Posterior vena cava (tissue), 2 donors: ENCODE measurements around the gene BCAS1. TPM values are rescaled to one million over a fixed set of nuclear protein-coding genes. Genes with fewer than 3 reads are reported as not detected.
A peak's percentile ranks its signal among the peaks of the same experiment; 100 is the strongest.

Experiments used
- DNase-seq: peaks from one replicate; pipeline ENCODE4 v3.0.0-alpha.2; 2020; ENCODE audit warnings: low spot score
- intact Hi-C, 2 donors: fragments of 100-400 bp; cut with DNase I; formaldehyde crosslinking; loops; one replicate each; pipeline versions ENCODE4 v1.14.1 to v1.14.2; 2022 to 2023
- total RNA-seq, 2 donors: library from RNA; stranded (reverse); fragmentation: NEBNext Ultra II Directional; extraction: Animal tissue kit (Norgen Biotek cat#: 25700); gene quantifications; one replicate each; pipeline ENCODE4 v1.2.1, GENCODE V29; 2021
- donor health status: DM: yes; HTN: yes; CAD: no.
- donor health status: DM: yes; HTN: yes; CAD: no.

Gene BCAS1
- total RNA-seq, 2 donors from 2014 or later: 0.86 to 1.8 TPM

DNA sequence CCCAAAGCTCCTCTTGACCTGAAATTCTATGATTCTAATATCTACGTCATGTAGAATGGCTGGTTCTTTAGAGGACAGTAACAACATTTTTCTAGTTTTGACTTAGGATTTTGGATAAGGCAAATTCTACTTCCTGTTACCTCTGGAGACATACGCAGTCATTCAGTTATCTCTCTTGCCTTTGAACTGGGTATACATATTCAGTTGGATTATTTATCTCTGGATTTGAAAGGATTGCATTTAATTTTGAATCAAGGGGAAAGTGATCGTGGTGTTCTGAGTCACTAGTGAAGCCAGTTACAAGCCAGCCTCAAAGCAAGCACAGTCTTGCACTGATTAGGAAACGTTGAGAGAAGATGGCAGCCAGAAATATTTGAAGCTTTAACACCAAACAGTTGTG, 35.3 kb upstream of the BCAS1 start:
- intact Hi-C loops: loop anchor here in 1 of 2 donors (5.0 kb wide), 1 partner anchor 82 kb away; no protein-coding TSS in a partner anchor

DNA sequence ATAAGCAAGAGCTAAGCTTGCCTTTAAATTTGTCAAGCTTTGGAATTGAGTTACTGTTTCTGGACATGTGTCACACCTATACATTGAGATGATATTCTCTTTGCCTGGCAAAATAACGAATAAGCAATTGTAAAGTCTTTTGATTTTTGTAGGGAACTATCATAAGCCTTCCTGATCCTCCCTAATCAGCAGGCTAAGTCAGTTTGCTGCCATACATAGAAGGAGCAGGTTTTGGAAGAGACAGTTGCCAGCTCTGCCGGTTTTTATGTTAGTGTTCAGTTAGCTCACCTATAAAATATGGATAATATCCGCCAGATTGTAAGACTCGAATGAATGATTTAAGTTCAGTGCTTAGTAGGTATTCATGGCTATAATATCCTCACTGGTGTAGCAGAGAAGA, 34.4 kb upstream of the BCAS1 start:
- intact Hi-C loops: loop anchor here in 1 of 2 donors (5.0 kb wide), 1 partner anchor 83 kb away; no protein-coding TSS in a partner anchor
- DNase-seq: no peak

More for the DNA sequence above, 35.3 kb upstream of the BCAS1 start:
- no peak for DNase-seq

DNA sequence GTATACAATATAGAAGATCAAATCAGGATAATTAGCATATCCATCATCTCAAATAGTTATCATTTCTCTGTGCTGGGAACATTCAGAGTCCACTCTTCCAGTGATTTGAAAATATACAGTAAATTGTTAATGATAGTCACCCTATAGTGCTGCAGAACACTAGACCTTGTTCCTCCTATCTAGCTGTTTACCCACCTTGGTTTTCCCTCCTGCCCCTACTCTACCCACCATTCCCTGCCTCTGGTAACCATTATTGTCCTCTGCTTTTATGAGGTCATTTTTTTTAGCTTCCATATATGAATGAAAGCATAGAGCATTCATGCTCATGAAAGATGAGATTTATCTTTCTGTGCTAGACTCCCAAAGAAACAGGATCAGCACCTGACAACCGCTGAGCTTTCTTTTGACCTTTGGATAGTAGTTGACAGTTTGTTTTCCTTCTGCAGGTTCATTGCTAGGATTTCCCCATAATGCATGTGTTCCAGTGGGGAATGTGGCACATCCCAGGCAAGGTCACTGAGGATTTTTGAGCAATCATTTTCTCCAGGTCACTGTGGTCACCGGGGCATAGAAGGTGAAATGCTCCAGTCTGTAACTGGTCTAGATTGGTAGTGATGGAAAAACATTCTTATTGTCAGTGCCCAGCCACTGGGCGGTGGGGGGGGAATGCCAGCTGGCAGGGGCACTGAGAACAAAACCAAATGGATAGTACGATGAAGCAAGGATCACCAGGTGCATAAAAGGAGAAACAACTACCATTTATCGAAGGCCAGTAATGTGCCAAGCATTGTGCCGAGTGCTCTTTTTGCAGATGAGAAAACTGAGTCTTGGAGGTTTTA, 33.6 kb upstream of the BCAS1 start:
- DNase-seq: no peak
- intact Hi-C loops: no loop called here

DNA sequence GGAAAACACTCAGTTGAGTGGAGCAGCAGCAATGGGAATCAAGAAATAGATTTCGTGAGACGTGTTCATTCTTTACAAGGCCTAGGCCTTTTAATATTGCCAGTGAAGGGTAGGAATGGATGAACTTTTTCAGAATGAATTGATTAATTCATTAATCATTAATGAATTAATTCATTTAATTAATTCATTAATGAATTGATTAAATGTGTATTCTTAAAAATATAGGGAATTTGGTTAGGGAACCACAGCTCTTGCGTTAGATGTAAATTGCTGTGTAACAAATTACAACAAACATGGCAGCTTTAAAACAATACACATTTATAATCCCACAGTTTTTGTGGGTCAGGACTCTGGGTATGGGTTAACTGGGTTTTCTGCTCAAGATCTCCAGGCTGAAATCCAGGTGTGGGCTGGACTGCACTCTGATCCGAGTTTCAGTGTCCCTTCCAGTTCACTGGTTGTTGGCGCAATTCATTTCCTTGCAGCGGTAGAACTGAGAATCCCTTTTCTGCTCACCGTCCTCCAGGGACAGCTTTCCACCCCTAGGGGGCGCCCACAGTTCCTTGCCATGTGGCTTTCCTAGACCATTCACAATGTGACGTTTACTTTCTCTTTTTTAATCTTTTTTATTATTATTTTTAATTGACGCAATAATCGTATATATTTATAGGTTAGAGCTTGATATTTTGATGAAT, 32.8 kb upstream of the BCAS1 start:
- DNase-seq: peak; percentile 92
- intact Hi-C loops: no loop called here

DNA sequence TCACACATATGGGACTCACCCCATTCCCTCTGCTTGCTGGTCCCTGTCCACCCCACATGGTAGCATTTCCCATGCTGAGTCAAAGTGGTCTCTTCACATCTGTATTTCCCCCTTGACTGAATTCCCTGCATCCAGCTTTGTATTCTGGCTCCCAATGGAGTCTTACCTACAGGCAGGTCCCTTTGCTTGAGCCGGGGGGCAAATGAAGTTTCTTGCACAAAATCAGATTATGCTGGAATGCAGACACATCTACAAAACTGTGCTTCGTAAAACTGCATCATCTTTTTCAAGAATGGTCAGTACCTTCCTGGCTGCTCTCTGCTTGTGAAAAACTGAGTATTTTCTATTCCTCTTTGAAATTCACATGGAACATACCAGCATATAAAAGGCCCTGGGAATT, 32.1 kb upstream of the BCAS1 start:
- intact Hi-C loops: no loop called here
- no peak for DNase-seq

DNA sequence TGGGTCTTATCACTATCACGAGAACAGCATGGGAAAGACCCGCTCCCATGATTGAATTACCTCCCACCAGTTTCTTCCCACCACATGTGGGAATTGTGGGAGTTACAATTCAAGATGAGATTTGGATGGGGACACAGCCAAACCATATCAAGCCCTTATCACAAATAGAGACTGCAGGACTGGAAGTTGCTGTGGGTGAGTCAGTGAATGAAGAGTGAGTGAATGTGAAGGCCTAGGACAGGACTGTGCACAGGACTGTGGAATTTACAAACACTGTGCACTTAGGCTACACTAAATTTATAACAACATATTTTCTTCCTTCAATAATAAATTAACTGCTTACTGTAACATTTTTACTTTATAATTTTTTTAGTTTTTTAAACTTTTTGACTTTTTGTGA, 30.2 kb upstream of the BCAS1 start:
- no peak for DNase-seq
- intact Hi-C loops: no loop called here

DNA sequence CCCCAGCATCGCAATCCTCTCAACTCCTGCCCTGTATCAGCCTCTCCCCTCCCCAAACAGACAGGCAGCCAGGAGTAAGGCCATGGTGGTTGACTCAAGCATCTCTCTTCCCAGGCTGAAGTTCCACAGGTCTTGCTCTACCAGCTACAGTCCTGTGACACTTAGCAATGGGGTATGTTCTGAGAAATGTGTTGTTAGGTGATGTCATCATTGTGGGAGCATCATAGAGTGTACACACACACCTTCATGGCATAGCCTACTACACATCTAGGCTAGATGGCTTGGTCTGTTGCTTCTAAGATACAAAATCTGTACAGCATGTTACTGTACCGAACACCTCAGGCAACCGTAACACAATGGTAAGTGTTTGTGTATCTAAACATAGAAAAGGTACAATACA, 29.5 kb upstream of the BCAS1 start:
- intact Hi-C loops: loop anchor here (10.0 kb wide), 2 partner anchors 105 to 545 kb away; partner anchors contain the start of gene PFDN4 (in 2 of the 2)
- DNase-seq: no peak

DNA sequence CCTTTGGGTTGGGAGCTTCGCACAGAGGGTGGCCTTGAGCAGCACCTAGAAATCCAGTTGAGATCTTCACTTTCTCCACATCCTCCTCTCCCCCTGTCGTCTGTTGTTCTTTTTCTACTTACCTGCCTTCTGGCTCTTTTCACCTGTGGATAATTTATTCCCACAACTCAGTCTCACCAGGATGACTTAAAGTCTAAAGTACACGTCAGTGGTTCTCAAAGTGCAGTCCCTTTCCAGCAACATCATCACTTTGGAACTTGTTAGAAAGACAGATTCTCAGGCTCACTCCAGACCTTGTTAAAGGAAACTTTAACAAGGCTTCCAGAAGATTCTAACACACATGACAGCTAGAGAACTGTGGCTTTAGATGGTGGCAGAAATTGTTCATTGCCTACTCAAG, 27.7 kb upstream of the BCAS1 start:
- intact Hi-C loops: loop anchor here (10.0 kb wide), 2 partner anchors 107 to 547 kb away; partner anchors contain the start of gene PFDN4 (in 2 of the 2)
- DNase-seq: no peak

DNA sequence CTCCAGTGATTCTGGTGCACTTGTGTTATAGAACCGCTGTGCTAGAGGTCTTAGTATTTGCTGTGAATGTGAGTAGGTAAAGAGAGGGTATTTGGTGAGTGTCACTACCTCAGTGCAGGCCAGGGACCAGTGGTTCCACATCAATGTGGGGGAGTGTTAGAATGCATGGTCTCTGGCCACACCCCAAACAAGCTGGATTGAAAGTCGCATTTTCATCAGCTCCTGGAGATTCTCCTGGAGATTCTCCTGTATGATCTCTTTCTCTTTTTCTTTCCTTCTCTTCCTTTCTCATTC, 26.8 kb upstream of the BCAS1 start:
- intact Hi-C loops: loop anchor here (10.0 kb wide), 2 partner anchors 108 to 548 kb away; partner anchors contain the start of gene PFDN4 (in 2 of the 2)
- no peak for DNase-seq

DNA sequence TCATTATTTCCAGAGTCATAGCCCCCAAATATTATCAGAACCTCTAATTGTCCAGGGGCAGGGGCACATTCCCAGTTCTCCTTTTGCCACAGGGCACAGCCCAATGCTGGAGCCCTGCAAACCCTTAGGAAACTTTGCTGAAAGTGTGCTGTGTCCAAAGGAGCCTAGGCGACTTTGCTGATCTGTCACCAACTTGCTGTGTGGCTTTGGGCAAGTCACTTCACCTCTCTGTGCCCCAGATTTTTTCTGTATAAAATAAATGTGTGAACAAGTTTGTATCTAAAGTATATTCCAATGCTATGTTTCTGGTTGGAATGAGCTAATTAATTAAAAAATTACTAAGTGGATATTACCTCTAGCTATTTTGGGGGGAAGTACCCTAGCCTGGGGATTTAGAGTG, 25.4 kb upstream of the BCAS1 start:
- intact Hi-C loops: loop anchor here (10.0 kb wide), 2 partner anchors 109 to 549 kb away; partner anchors contain the start of gene PFDN4 (in 2 of the 2)
- DNase-seq: no peak

DNA sequence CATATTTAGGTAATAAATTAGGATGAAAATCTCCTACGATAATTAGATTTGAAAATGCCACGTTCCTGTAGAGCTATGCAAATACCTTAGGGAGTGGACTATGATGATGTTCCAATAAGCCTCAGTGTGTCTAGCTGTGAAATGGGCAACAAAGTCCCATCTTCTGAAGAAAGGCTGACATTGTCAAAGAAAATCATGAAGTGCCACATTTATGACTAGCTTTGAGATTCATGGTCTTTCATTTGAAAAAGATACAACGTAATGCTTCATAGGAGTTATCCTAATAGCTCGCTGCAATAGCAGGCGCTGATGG, 23.8 kb upstream of the BCAS1 start:
- intact Hi-C loops: loop anchor here (10.0 kb wide), 2 partner anchors 111 to 551 kb away; partner anchors contain the start of gene PFDN4 (in 2 of the 2)
- DNase-seq: no peak

DNA sequence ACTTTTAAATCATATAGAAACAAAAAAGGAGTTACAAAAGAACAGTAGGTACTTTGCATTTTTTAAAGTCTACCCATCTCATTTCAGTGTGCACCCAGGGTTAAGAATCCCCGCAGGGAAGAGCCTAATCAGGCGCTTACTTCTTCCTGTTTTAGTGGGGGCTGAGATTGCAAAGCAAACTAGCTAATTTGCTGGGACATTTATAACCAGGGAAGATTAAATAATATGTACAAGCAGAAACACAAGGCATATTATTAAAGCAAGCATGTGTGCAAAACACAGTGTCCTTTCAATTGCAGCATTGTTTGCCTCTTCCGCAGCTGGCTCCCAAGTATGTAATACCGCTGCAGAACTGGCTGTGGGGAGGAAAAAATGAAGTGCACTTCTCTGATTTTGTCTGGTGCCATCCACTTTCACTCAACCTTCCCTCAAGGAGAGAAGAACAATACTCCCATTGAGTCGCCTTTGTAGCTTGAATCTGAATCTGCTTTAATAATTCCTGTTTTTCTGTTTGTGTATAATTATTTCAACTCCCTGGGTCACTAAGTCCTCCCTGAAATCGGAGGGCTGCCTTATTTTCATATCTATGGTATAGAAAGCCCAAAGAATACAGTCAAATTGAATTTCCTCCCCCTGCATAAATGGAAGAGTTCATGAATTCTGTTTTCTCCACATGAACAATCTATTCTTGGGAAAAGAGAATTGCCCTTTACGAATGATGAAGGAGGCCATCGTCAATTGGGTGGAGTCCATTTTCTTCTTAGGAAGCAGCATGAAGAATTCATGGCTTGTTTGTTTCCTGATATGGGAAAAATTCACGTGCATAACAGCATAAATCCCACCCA, 23.3 kb upstream of the BCAS1 start:
- DNase-seq: no peak
- intact Hi-C loops: loop anchor here (10.0 kb wide), 2 partner anchors 111 to 551 kb away; partner anchors contain the start of gene PFDN4 (in 2 of the 2)

DNA sequence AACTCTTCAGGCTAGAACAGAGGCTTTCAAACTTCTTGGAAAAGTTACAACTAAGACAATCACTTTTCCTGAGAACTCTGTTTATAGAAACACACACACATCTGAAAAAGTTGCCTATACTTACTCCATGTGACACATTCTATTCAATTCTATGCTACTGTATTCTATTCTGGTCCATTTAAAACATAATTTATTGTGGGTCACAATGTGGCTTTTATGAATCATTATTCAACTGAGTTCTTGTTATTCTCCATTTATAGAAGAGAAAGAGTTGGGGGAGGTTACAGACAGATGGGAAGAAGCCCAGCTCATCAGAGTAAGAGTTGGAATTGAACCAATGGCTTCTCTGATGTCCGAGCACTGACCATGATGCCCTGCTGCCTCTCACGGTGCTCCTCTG, 21.6 kb upstream of the BCAS1 start:
- no peak for DNase-seq
- intact Hi-C loops: loop anchor here (10.0 kb wide), 2 partner anchors 113 to 553 kb away; partner anchors contain the start of gene PFDN4 (in 2 of the 2)

DNA sequence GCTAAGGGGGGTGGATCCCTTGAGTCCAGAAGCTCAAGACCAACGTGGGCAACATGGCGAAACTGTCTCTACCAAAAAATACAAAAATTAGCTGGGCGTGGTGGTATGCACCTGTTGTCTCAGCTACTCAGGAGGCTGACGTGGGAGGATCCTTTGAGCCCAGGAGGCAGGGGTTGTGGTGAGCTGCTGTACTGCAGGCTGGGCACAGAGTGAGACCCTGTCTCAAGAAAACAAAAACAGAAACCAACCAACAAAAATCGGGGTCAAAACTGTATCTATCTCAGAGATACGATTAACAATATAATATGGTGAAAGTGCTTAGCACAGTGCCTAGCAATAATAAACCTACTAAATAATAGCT, 20.7 kb upstream of the BCAS1 start:
- DNase-seq: no peak
- intact Hi-C loops: loop anchor here (10.0 kb wide), 2 partner anchors 114 to 554 kb away; partner anchors contain the start of gene PFDN4 (in 2 of the 2)

DNA sequence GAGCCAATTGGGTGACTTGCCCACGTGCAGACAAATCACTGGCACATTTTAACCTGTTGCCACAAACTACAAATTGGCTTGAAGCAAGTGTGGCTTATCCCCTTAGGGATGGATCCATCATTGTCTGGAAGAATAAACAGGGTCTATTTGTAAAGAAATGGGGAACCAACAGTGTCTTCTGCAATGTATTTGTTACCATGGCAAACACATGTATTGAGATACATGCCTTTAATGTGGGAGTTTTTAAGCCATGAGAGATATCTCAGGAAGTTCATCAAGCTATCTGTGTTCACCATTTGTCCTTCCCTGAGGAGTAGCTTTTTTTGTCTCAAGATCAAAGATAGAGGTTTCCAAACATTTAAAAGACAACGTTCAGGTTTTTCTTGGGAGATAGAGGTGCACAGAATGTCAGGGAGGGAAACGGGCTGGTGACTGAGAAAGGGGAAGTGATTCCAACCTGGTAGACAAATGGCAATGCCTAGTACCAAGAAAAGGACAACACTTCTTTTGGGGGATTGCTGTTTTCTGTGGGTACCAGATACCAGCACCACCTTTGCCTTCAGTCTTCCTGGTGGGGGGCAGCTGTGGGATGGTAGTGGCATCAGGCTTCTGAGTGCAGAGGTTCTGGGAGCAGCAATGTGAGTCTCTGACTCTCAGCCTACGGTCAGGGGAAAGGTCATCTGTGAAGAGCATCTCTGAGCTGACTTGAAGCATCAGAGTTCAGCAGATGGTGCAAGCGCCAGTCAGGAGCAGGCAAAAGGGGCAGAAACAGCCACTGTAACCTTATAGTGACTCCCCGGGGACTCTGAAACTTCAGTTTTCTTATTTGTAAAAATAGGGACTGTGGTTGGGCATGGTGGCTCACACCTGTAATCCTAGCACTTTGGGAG, 20.1 kb upstream of the BCAS1 start:
- no peak for DNase-seq
- intact Hi-C loops: loop anchor here (10.0 kb wide), 2 partner anchors 114 to 554 kb away; partner anchors contain the start of gene PFDN4 (in 2 of the 2)

DNA sequence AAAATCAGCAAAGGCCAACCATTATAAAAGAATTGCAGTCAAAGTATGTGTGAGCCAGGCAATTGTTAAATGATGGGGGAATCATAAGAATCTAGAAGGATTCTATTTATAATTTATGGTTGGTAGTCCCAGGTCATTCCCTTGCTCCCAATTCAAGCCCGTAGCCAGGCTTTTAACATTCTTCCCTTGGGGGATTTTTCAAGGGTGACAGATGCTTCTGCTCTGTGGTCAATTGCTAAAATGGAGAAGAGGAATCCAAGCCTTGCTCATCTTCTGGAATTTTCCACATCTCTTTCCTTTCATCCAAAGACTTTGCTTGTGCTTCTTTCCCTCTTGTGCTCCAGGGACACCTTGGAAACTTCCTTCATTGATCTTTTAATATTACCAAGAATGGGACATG, 18.0 kb upstream of the BCAS1 start:
- intact Hi-C loops: no loop called here
- DNase-seq: no peak

DNA sequence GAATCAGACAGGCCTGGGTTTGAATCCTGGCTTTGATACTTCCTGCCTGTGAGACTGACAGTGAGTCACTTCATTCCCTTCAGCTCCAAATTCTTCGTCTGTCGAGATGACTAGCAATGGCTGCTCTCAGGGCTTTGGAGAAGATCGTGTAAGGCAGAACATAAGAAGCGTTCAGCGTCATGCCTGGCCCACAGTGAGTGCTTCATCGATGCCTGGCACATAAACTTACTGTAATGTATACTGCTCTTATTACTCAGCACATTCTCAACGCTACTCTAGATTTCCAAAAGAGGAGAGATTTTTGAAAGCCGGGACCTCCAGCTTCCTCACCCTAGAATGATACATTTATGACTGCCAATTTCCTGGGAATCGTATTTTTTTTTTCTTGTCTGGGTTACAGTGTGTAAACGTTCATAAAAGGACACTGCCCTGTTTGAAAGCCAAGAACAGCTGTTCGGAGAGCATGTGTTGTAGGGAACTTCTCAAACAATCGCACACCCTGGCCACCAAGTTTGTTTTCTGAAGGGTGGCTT, 16.2 kb upstream of the BCAS1 start:
- no peak for DNase-seq
- intact Hi-C loops: no loop called here

DNA sequence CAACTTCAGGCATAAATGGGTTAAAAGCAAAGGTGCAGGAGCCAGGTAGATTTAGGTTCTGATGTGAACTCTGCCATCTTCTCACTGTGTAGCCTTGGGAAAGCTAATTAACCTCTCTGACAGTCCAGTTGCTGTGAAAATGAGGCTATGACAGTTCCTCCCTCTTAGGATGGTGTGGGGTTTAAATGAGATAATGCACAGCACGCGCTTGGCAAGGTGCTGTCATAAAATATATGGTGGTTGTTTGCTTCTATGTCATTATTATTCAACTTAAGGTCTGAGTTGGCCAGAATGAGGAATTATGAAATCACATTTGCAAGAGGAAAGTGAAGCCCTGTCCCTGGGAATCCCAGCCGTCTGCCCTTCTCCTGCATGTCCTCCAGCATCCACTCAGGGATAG, 15.5 kb upstream of the BCAS1 start:
- intact Hi-C loops: no loop called here
- no peak for DNase-seq
